A673 (cell line): Measurements from ENCODE around the gene TMEM26. TPM values are rescaled to one million over a fixed set of nuclear protein-coding genes. Genes with fewer than 3 reads are reported as not detected.

Source experiments
- BruUV-seq: library from RNA; stranded (reverse); fragments of 400-500 nt; replicated peaks from 2 replicates; lab custom pipeline; 2021; lab: Mats Ljungman, UMichigan
- CTCF ChIA-PET: fragments of 300-600 bp; sonication (Branson Sonifier 250); formaldehyde crosslinking; loops from one replicate; lab custom pipeline; 2022; ENCODE audit warnings: antibody characterized with exemption; lab: Charles Lee
- POLR2A ChIA-PET: fragments of 300-600 bp; sonication (Branson Sonifier 250); formaldehyde crosslinking; loops from one replicate; lab custom pipeline; 2022; ENCODE audit warnings: antibody characterized with exemption; ENCODE audit not compliant: low non-redundant PET; lab: Charles Lee
- DNase-seq: peaks from one replicate; pipeline ENCODE4 v3.0.0-alpha.2; 2015; ENCODE audit warnings: low spot score
- H3K27ac ChIP-seq: fragments of 200-600 bp; sonication (generic); 2 replicates; pipeline ENCODE4 v1.5.1; 2016; ENCODE audit warnings: mixed run types, low read depth, mild to moderate bottlenecking, mixed read lengths, antibody characterized with exemption, low read length; ENCODE audit not compliant: poor library complexity, severe bottlenecking
- H3K27me3 ChIP-seq: fragments of 200-600 bp; sonication (generic); replicated peaks from 2 replicates; pipeline ENCODE4 v1.6.1; 2017; ENCODE audit warnings: mixed run types, low read depth, mild to moderate bottlenecking, mixed read lengths, antibody characterized with exemption, low read length; ENCODE audit not compliant: insufficient read depth, poor library complexity
- H3K36me3 ChIP-seq: fragments of 200-600 bp; sonication (generic); 2 replicates; pipeline ENCODE4 v1.6.1; 2016; ENCODE audit warnings: mixed run types, mild to moderate bottlenecking, mixed read lengths, antibody characterized with exemption, low read length; ENCODE audit not compliant: insufficient read depth, poor library complexity, severe bottlenecking
- H3K4me1 ChIP-seq: fragments of 200-600 bp; sonication (generic); 2 replicates; pipeline ENCODE4 v1.6.1; 2017; ENCODE audit warnings: mixed run types, mild to moderate bottlenecking, mixed read lengths, antibody characterized with exemption, low read length; ENCODE audit not compliant: insufficient read depth, poor library complexity, severe bottlenecking
- H3K4me3 ChIP-seq: fragments of 200-600 bp; sonication (generic); 2 replicates; pipeline ENCODE4 v1.5.1; 2016; ENCODE audit warnings: low read depth, mixed run types, mild to moderate bottlenecking, mixed read lengths, low read length; ENCODE audit not compliant: poor library complexity, severe bottlenecking
- H3K9me3 ChIP-seq: fragments of 200-600 bp; sonication (generic); 2 replicates; pipeline ENCODE4 v1.6.1; 2016; ENCODE audit warnings: mixed run types, low read depth, mild to moderate bottlenecking, mixed read lengths, antibody characterized with exemption, low read length; ENCODE audit not compliant: poor library complexity, severe bottlenecking
- EZH2 ChIP-seq: fragments of 200-600 bp; sonication (generic); IDR thresholded peaks from 2 replicates; pipeline ENCODE4 v1.6.1; 2017; ENCODE audit warnings: borderline replicate concordance, low read depth, mild to moderate bottlenecking, mixed read lengths, antibody characterized with exemption, low read length; ENCODE audit not compliant: poor library complexity, severe bottlenecking
- intact Hi-C: fragments of 100-400 bp; cut with micrococcal nuclease; formaldehyde crosslinking; loops from one replicate; pipeline ENCODE4 v1.10.0; 2022; ENCODE audit not compliant: unreplicated experiment
- total RNA-seq: library from RNA; stranded (reverse); gene quantifications from 2 replicates; pipeline ENCODE4 v1.2.3, GENCODE V29; 2021
- TF ChIP-seq, protein P1 (sequence below): fragments of 300-800, 200-600 bp; sonication (generic); conservative IDR thresholded peaks from 2 replicates; pipeline ENCODE4 v1.5.1; 2017; ENCODE audit warnings: low read depth, mild to moderate bottlenecking, antibody characterized with exemption, low read length, moderate library complexity, mixed read lengths

Gene TMEM26
- total RNA-seq, 1 experiment from 2014 or later, result not detected

GRCh38 chr10:61417661-61418060 is 35.5 kb downstream of the TMEM26 start:
- H3K27ac ChIP-seq, result no peak overlapping the region
- BruUV-seq, result no TSS peak
- DNase-seq, result no peak
- H3K9me3 ChIP-seq, result peaks cover 2% of the 10 kb centered on the region
- no peak for TF ChIP-seq EZH2
- TF ChIP-seq, protein P1, sequence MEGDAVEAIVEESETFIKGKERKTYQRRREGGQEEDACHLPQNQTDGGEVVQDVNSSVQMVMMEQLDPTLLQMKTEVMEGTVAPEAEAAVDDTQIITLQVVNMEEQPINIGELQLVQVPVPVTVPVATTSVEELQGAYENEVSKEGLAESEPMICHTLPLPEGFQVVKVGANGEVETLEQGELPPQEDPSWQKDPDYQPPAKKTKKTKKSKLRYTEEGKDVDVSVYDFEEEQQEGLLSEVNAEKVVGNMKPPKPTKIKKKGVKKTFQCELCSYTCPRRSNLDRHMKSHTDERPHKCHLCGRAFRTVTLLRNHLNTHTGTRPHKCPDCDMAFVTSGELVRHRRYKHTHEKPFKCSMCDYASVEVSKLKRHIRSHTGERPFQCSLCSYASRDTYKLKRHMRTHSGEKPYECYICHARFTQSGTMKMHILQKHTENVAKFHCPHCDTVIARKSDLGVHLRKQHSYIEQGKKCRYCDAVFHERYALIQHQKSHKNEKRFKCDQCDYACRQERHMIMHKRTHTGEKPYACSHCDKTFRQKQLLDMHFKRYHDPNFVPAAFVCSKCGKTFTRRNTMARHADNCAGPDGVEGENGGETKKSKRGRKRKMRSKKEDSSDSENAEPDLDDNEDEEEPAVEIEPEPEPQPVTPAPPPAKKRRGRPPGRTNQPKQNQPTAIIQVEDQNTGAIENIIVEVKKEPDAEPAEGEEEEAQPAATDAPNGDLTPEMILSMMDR, result no peak
- no peaks in the 10 kb centered on the region for H3K4me1 ChIP-seq
- H3K27me3 ChIP-seq, result no peaks in the 10 kb centered on the region
- intact Hi-C loops, result no loop called here
- no peaks in the 10 kb centered on the region for H3K36me3 ChIP-seq
- CTCF ChIA-PET, result no interaction called here
- no peak overlapping the region for H3K4me3 ChIP-seq
- POLR2A ChIA-PET, result no interaction called here

GRCh38 chr10:61415824-61416223 is 37.4 kb downstream of the TMEM26 start:
- Histone ChIP-seq H3K27ac (no peak overlapping the region), H3K4me3 (no peak overlapping the region), H3K9me3 (no peaks in the 10 kb centered on the region), H3K27me3 (no peaks in the 10 kb centered on the region), H3K36me3 (no peaks in the 10 kb centered on the region), H3K4me1 (no peaks in the 10 kb centered on the region)
- POLR2A ChIA-PET, result no interaction called here
- intact Hi-C loops, result no loop called here
- TF ChIP-seq, protein P1, result no peak
- no peak for TF ChIP-seq EZH2
- BruUV-seq, result no TSS peak
- no peak for DNase-seq
- CTCF ChIA-PET, result no interaction called here

DNA sequence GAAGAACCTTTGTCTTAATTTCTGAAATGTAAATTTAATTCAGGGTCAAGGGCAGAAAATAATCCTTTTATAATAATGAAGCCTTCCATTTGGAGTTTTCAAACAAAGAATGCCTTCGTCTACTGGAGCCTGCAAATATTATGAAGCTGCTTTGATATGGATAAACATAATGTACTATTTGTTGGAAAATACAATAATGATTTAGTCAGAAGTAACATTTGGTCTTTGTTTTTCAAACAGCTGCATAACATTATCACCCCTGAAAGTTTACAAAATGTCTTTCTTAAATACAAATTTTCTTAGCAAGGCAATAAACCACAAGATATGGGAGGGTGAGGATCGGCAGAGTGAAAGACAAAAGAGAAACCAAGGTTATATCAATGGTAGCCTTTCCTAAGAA is 41.5 kb downstream of the TMEM26 start:
- no peak for DNase-seq
- Histone ChIP-seq H3K4me3 (no peak overlapping the region), H3K27me3 (no peaks in the 10 kb centered on the region), H3K27ac (no peak overlapping the region), H3K36me3 (no peaks in the 10 kb centered on the region), H3K4me1 (no peaks in the 10 kb centered on the region), H3K9me3 (no peaks in the 10 kb centered on the region)
- CTCF ChIA-PET, result no interaction called here
- intact Hi-C loops, result no loop called here
- POLR2A ChIA-PET, result no interaction called here
- TF ChIP-seq, protein P1, result no peak
- no peak for TF ChIP-seq EZH2
- BruUV-seq, result no TSS peak
